IMR-90 (cell line): ENCODE measurements around the gene TDP2. TPM values are rescaled to one million over a fixed set of nuclear protein-coding genes. Genes with fewer than 3 reads are reported as not detected.

Experiments
- ATAC-seq: fragments of 200-7000 bp; cut with Tn5 transposase; 2 replicates; pipeline ENCODE4 v1.9.1; 2020; ENCODE audit warnings: low read depth, mild to moderate bottlenecking, moderate library complexity
- BruUV-seq: library from RNA; stranded (reverse); fragments of 400-500 nt; replicated peaks from 2 replicates; lab custom pipeline; 2021; lab: Mats Ljungman, UMichigan
- CTCF ChIA-PET: fragments of 300-600 bp; formaldehyde crosslinking; extraction: SDS; loops from one replicate; lab custom pipeline; 2021; ENCODE audit warnings: antibody characterized with exemption; lab: Yijun Ruan, JAX
- POLR2A ChIA-PET: fragments of 300-600 bp; sonication (Branson Sonifier 250); formaldehyde crosslinking; loops from one replicate; lab custom pipeline; 2022; ENCODE audit warnings: antibody characterized with exemption; ENCODE audit not compliant: unreplicated experiment; lab: Charles Lee
- DNase-seq: peaks from one replicate; pipeline ENCODE4 v3.0.0; 2013
- H2AFZ ChIP-seq: replicated peaks from 2 replicates; pipeline ENCODE3; 2013; ENCODE audit warnings: low read length, mild to moderate bottlenecking; ENCODE audit not compliant: poor library complexity
- H2AK5ac ChIP-seq: 2 replicates; pipeline ENCODE4 v1.6.1; 2013; ENCODE audit warnings: low read depth, low read length, inconsistent platforms
- H2AK9ac ChIP-seq: replicated peaks from 2 replicates; pipeline ENCODE3; 2013; ENCODE audit warnings: mild to moderate bottlenecking, low read depth, low read length, moderate library complexity; ENCODE audit not compliant: poor library complexity
- H2BK120ac ChIP-seq: 2 replicates; pipeline ENCODE4 v1.6.1; 2013; ENCODE audit warnings: low read depth, low read length, inconsistent platforms
- H2BK15ac ChIP-seq: 3 replicates; pipeline ENCODE4 v1.6.1; 2013; ENCODE audit warnings: low read depth, low read length, inconsistent platforms
- H2BK20ac ChIP-seq: 2 replicates; pipeline ENCODE4 v1.6.1; 2013; ENCODE audit warnings: low read depth, mild to moderate bottlenecking, inconsistent platforms, low read length, moderate library complexity
- H2BK5ac ChIP-seq: 2 replicates; pipeline ENCODE4 v1.6.1; 2013; ENCODE audit warnings: mild to moderate bottlenecking, low read depth, low read length, inconsistent platforms; ENCODE audit not compliant: poor library complexity, severe bottlenecking
- H3K14ac ChIP-seq: replicated peaks from 2 replicates; pipeline ENCODE4 v1.6.1; 2013; ENCODE audit warnings: low read depth, low read length, inconsistent platforms
- H3K18ac ChIP-seq: 2 replicates; pipeline ENCODE4 v1.6.1; 2013; ENCODE audit warnings: low read depth, low read length, control low read depth
- H3K23ac ChIP-seq: 2 replicates; pipeline ENCODE4 v1.6.1; 2013; ENCODE audit warnings: low read depth, low read length, inconsistent platforms
- H3K27ac ChIP-seq: 2 replicates; pipeline ENCODE4 v1.5.1; 2013; ENCODE audit warnings: mild to moderate bottlenecking, control low read depth, low read length; ENCODE audit not compliant: insufficient read depth
- H3K27me3 ChIP-seq: 2 replicates; pipeline ENCODE4 v1.6.1; 2013; ENCODE audit warnings: low read length; ENCODE audit not compliant: control insufficient read depth, insufficient read depth
- H3K36me3 ChIP-seq: 2 replicates; pipeline ENCODE4 v1.6.1; 2013; ENCODE audit warnings: low read length, mixed read lengths; ENCODE audit not compliant: control insufficient read depth, insufficient read depth
- H3K4ac ChIP-seq: 2 replicates; pipeline ENCODE4 v1.6.1; 2013; ENCODE audit warnings: low read depth, low read length, inconsistent platforms
- H3K4me1 ChIP-seq: 2 replicates; pipeline ENCODE4 v1.6.1; 2013; ENCODE audit warnings: low read length, mixed read lengths; ENCODE audit not compliant: control insufficient read depth, insufficient read depth
- H3K4me2 ChIP-seq: 2 replicates; pipeline ENCODE4 v1.6.1; 2013; ENCODE audit warnings: low read depth, mild to moderate bottlenecking, control low read depth, low read length, moderate library complexity
- H3K4me3 ChIP-seq: 2 replicates; pipeline ENCODE4 v1.5.1; 2013; ENCODE audit warnings: low read depth, mild to moderate bottlenecking, control low read depth, low read length, moderate library complexity; ENCODE audit not compliant: insufficient read depth
- H3K56ac ChIP-seq: 2 replicates; pipeline ENCODE4 v1.6.1; 2013; ENCODE audit warnings: low read length, inconsistent platforms; ENCODE audit not compliant: insufficient read depth; ENCODE audit errors: extremely low read depth
- H3K79me1 ChIP-seq, 2 experiments: 2 replicates each; pipeline ENCODE4 v1.6.1; 2013; ENCODE audit warnings: low read length in 2 of 2, inconsistent platforms in 1 of 2, low read depth in 1 of 2
- H3K9ac ChIP-seq: 2 replicates; pipeline ENCODE4 v1.6.1; 2013; ENCODE audit warnings: low read depth, low read length, control low read depth
- H3K9me1 ChIP-seq: 2 replicates; pipeline ENCODE4 v1.6.1; 2013; ENCODE audit warnings: low read length, inconsistent platforms; ENCODE audit not compliant: insufficient read depth
- H3K9me3 ChIP-seq: 2 replicates; pipeline ENCODE4 v1.6.1; 2013; ENCODE audit warnings: low read length; ENCODE audit not compliant: control insufficient read depth, insufficient read depth
- H4K20me1 ChIP-seq: 2 replicates; pipeline ENCODE4 v1.6.1; 2013; ENCODE audit warnings: low read length, inconsistent platforms; ENCODE audit not compliant: insufficient read depth
- H4K5ac ChIP-seq: 2 replicates; pipeline ENCODE4 v1.6.1; 2013; ENCODE audit warnings: mild to moderate bottlenecking, low read depth, low read length, control low read depth
- H4K8ac ChIP-seq, 2 experiments: 2 replicates each; pipeline ENCODE4 v1.6.1; 2013; ENCODE audit warnings: low read depth in 2 of 2, low read length in 2 of 2, control low read depth in 1 of 2, inconsistent platforms in 1 of 2
- H4K91ac ChIP-seq: 2 replicates; pipeline ENCODE4 v1.6.1; 2013; ENCODE audit warnings: low read depth, low read length, inconsistent platforms; ENCODE audit not compliant: insufficient read depth
- CEBPB ChIP-seq: IDR thresholded peaks from 2 replicates; pipeline ENCODE4 v1.6.1; 2012; ENCODE audit warnings: low read depth, low read length, improper control_type of control experiment
- ELK1 ChIP-seq: fragments of 150-350 bp; IDR thresholded peaks from 2 replicates; pipeline ENCODE4 v1.6.1; 2016; ENCODE audit warnings: low read depth, mild to moderate bottlenecking, low read length, moderate library complexity, borderline replicate concordance
- FOS ChIP-seq: fragments of 150-350 bp; IDR thresholded peaks from 2 replicates; pipeline ENCODE4 v1.6.1; 2016; ENCODE audit warnings: low read depth, low read length
- MAZ ChIP-seq: IDR thresholded peaks from 2 replicates; pipeline ENCODE4 v1.6.1; 2012; ENCODE audit warnings: low read depth, mild to moderate bottlenecking, low read length, improper control_type of control experiment, moderate library complexity, borderline replicate concordance
- NFE2L2 ChIP-seq: fragments of 150-350 bp; IDR thresholded peaks from 2 replicates; pipeline ENCODE4 v1.6.1; 2016; ENCODE audit warnings: low read depth, mild to moderate bottlenecking, low read length
- POLR2A ChIP-seq: IDR thresholded peaks from 2 replicates; pipeline ENCODE4 v1.6.1; 2012; ENCODE audit warnings: mild to moderate bottlenecking, low read depth, low read length
- RCOR1 ChIP-seq: IDR thresholded peaks from 2 replicates; pipeline ENCODE4 v1.6.1; 2012; ENCODE audit warnings: mild to moderate bottlenecking, low read length, improper control_type of control experiment; ENCODE audit not compliant: insufficient replicate concordance
- RFX5 ChIP-seq: IDR thresholded peaks from 2 replicates; pipeline ENCODE4 v1.8.0; 2012; ENCODE audit warnings: low read depth, mild to moderate bottlenecking, low read length, moderate library complexity
- SMC3 ChIP-seq: fragments of 150-350 bp; IDR thresholded peaks from 2 replicates; pipeline ENCODE4 v1.6.1; 2016; ENCODE audit warnings: low read depth, mild to moderate bottlenecking, antibody characterized with exemption, low read length, moderate library complexity
- USF2 ChIP-seq: fragments of 150-350 bp; IDR thresholded peaks from 2 replicates; pipeline ENCODE4 v1.6.1; 2017; ENCODE audit warnings: mild to moderate bottlenecking, antibody characterized with exemption, low read length, low read depth
- WGBS, 2 experiments: methylation state at CpG; one replicate each; pipeline versions ENCODE4 v1.1.5 to v1.1.7; 2013; ENCODE audit warnings: missing lambda C conversion rate in 2 of 2; ENCODE audit not compliant: insufficient read length in 1 of 2; ENCODE audit errors: extremely low coverage in 2 of 2; 5-methylcytosine and 5-hydroxymethylcytosine counted together
- dilution Hi-C: fragments of 300-500 bp; cut with HindIII; formaldehyde crosslinking; loops from one replicate; pipeline ENCODE4 v1.14.3; 2018; ENCODE audit warnings: low sequenced_read_pairs; ENCODE audit not compliant: unreplicated experiment
- in situ Hi-C: fragments of 300-500 bp; cut with MboI; formaldehyde crosslinking; loops from 3 replicates; pipeline ENCODE4 v1.14.3; 2019; ENCODE audit warnings: low sequenced_read_pairs, inconsistent platforms, mixed read lengths
- intact Hi-C: fragments of 100-400 bp; cut with micrococcal nuclease; formaldehyde crosslinking; loops from 2 replicates; pipeline ENCODE4 v1.10.0; 2022
- polyA plus RNA-seq, 3 experiments: library from polyadenylated mRNA; depleted of rRNA; stranded (reverse); fragments of >200 nt; gene quantifications; 2 replicates each; pipeline ENCODE4 v1.2.3, GENCODE V29; 2012; ENCODE audit warnings: low replicate concordance in 1 of 3
- total RNA-seq: library from RNA; depleted of rRNA; stranded (reverse); fragments of >200 nt; gene quantifications from 2 replicates; pipeline ENCODE4 v1.2.3, GENCODE V29; 2012

The TDP2 gene
- total and polyA plus RNA-seq, 2 of the 4 experiments (the other 2 are of a cell fraction) = 13.6 to 22.8 TPM

- no peak overlapping the region for H3K4ac ChIP-seq
- H3K56ac ChIP-seq = no peak overlapping the region
- BruUV-seq = no TSS peak
- no peak overlapping the region for H2BK120ac ChIP-seq
- POLR2A ChIA-PET = no interaction called here
- H3K14ac ChIP-seq = no peak overlapping the region
- H4K8ac ChIP-seq = no peak overlapping the region
- no peak for ATAC-seq
- H3K4me3 ChIP-seq = no peak overlapping the region
- no peak overlapping the region for H2AK5ac ChIP-seq
- no peaks in the 10 kb centered on the region for H3K4me1 ChIP-seq
- no peak overlapping the region for H2BK15ac ChIP-seq
- peaks cover 2% of the 10 kb centered on the region in 2 experiments; a peak in 2 of 4 replicates for H3K79me1 ChIP-seq
- H3K9me1 ChIP-seq = no peaks in the 10 kb centered on the region
- no peaks in the 10 kb centered on the region for H4K20me1 ChIP-seq
- H3K27ac ChIP-seq = no peak overlapping the region
- peaks cover 9% of the 10 kb centered on the region for H3K9me3 ChIP-seq
- in situ Hi-C loops = no loop called here
- H2BK20ac ChIP-seq = no peak overlapping the region
- H3K9ac ChIP-seq = no peak overlapping the region
- no peak overlapping the region for H2AK9ac ChIP-seq
- CTCF ChIA-PET = no interaction called here
- H2AFZ ChIP-seq = no peak overlapping the region
- no peak overlapping the region for H3K18ac ChIP-seq
- no peak overlapping the region for H3K23ac ChIP-seq
- dilution Hi-C loops = no loop called here
- H4K91ac ChIP-seq = no peak overlapping the region
- no peak overlapping the region for H2BK5ac ChIP-seq
- H3K27me3 ChIP-seq = no peaks in the 10 kb centered on the region
- DNase-seq = no peak
- no peak overlapping the region for H3K4me2 ChIP-seq
- intact Hi-C loops = no loop called here
- no peaks in the 10 kb centered on the region for H3K36me3 ChIP-seq
- no CpG with 5 or more reads among the region's 2 CpGs for WGBS, 2 experiments
- TF ChIP-seq RCOR1 (no peak), USF2 (no peak), CEBPB (no peak), NFE2L2 (no peak), RFX5 (no peak), POLR2A (no peak), SMC3 (no peak), FOS (no peak), ELK1 (no peak), MAZ (no peak)
- no peak overlapping the region for H4K5ac ChIP-seq
These were observed 6.9 kb upstream of the TDP2 start for GRCh38 chr6:24673625-24674024.
